AG04450 (cell line): ENCODE results near the gene CRLF3. TPM values are rescaled to one million over a fixed set of nuclear protein-coding genes. Genes with fewer than 3 reads are reported as not detected.
"Not testable (repeated sequence)": the region's sequence is repeated elsewhere in the genome, so short reads cannot be mapped to it uniquely, and the experiment has no call there.

ENCODE experiments used
- CTCF ChIA-PET: fragments of 300-600, 350-600 bp; formaldehyde crosslinking; extraction: SDS; loops from one replicate; lab custom pipeline; 2022; ENCODE audit warnings: antibody characterized with exemption, inconsistent platforms; lab: Charles Lee
- POLR2A ChIA-PET: fragments of 350-600 bp; formaldehyde crosslinking; extraction: SDS; loops from one replicate; lab custom pipeline; 2021; ENCODE audit warnings: antibody characterized with exemption, inconsistent platforms; lab: Yijun Ruan, JAX
- DNase-seq: peaks from one replicate; pipeline ENCODE4 v3.0.0-alpha.2; 2011; ENCODE audit warnings: low read depth, low spot score
- H3K27ac ChIP-seq: one replicate; pipeline ENCODE4 v1.5.1; 2012; ENCODE audit warnings: low read depth, low read length, control low read depth
- H3K27me3 ChIP-seq: one replicate; pipeline ENCODE4 v1.6.0; 2012; ENCODE audit warnings: low read length; ENCODE audit not compliant: control insufficient read depth, insufficient read depth
- H3K4me3 ChIP-seq: 2 replicates; pipeline ENCODE4 v1.5.1; 2011; ENCODE audit warnings: mild to moderate bottlenecking, low read depth, low read length, control low read depth
- H3K9me3 ChIP-seq: 2 replicates; pipeline ENCODE4 v1.5.1; 2012; ENCODE audit warnings: low read length; ENCODE audit not compliant: control insufficient read depth, insufficient read depth
- CTCF ChIP-seq: IDR thresholded peaks from 2 replicates; pipeline ENCODE4 v1.5.1; 2011; ENCODE audit warnings: low read depth, low read length, control low read depth, inconsistent platforms
- polyA plus RNA-seq: library from polyadenylated mRNA; depleted of rRNA; stranded (reverse); fragments of >200 nt; gene quantifications from 2 replicates; pipeline ENCODE4 v1.2.3, GENCODE V29; 2011

CRLF3 gene
- polyA plus RNA-seq, 1 experiment: 10.1 TPM

DNA sequence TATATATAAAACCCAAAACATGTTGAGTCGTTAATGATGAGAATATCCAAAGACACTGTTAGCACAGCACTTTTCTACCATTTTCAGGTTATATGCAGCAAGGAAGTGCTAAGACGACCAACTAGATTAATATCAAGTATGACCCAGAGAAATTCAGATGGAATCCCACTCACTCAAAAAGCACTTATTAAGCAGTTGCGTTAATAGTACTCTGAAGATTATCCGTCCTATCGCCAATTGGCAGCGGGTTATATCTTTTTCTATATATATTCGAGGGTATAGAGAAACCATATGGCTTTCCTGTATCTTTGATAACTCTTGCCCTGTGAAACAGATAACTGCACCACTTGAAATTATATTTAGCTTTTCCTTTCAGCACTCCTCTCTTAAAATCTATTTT, 1.1 kb downstream of the CRLF3 start:
- ChIA-PET CTCF (interaction anchor here (1.4 kb wide), 1 partner anchor 12 kb away, joined by 3 read pairs; no protein-coding TSS in a partner anchor), POLR2A (no interaction called here)
- DNase-seq: no peak
- Histone ChIP-seq H3K27me3 (no peaks in the 10 kb centered on the region), H3K27ac (no peak overlapping the region), H3K9me3 (no peaks in the 10 kb centered on the region), H3K4me3 (peak overlapping the region; percentile 90)
- no peak for TF ChIP-seq CTCF

DNA sequence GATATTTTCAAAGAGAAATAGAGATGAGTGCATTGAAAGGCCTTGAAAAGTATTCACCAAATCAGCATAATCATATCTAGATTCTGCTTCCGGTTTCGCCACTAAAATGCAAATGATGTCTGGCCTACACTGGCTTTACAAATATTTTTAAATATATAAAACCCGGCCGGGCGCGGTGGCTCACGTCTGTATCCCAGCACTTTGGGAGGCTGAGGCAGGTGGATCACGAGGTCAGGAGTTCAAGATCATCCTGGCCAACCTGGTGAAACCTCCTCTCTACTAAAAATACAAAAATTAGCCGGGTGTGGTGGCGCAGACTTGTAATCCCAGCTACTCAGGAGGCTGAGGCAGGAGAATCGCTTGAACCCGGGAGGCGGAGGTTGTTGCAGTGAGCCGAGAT, 1.6 kb downstream of the CRLF3 start:
- DNase-seq, H3K27me3 ChIP-seq, POLR2A ChIA-PET, H3K27ac ChIP-seq, H3K4me3 ChIP-seq, H3K9me3 ChIP-seq: not testable (repeated sequence)
- CTCF ChIA-PET: interaction anchor here (1.4 kb wide), 1 partner anchor 12 kb away, joined by 3 read pairs; no protein-coding TSS in a partner anchor

DNA sequence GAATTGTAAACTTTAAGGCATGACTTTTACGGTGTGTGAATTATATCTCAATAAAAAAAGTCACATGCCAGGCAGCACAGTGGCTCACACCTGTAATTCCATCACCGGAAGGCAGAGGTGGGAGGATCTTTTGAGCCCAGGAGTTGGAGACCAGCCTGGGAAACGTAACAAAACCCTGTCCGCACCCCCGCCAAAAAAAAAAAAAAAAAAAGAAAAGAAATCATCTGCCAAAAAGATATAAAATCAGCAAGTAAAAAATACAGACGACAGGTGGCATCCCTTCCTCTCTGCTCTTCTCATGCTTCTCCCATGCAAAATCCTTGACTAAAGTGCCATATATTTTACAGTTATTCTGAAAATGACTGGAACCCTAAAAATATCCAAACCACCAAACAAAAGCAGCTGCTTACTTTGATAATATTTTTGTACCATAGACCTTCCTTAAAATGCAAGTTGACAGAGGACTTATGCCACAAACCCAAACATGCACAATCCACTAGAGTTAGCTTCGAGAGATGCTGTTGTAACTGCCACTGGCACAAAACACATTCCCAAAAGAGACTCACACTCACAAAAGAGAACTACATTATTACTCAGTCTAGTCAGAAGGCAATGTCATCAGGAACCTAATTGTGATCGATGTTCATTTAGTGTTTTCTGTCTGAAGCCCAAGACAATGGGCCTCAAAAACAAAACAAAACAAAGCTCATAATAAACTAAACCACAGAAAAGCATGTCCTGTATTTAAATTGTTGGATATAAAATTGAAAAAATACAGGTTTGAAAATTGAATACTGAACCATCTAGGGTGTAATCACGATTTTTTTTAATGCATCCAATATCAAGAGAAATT, 2.4 kb downstream of the CRLF3 start:
- H3K27me3 ChIP-seq: no peaks in the 10 kb centered on the region
- DNase-seq: no peak
- TF ChIP-seq CTCF: no peak
- POLR2A ChIA-PET: no interaction called here
- no peak overlapping the region for H3K27ac ChIP-seq
- no peak overlapping the region for H3K4me3 ChIP-seq
- CTCF ChIA-PET: no interaction called here
- H3K9me3 ChIP-seq: no peaks in the 10 kb centered on the region

- Histone ChIP-seq H3K4me3 (no peak overlapping the region), H3K27ac (no peak overlapping the region), H3K9me3 (no peaks in the 10 kb centered on the region), H3K27me3 (no peaks in the 10 kb centered on the region)
- CTCF ChIA-PET: no interaction called here
- POLR2A ChIA-PET: no interaction called here
- TF ChIP-seq CTCF: no peak
- DNase-seq: no peak
Measured at GRCh38 chr17:30819971-30820705, 4.4 kb downstream of the CRLF3 start.

DNA sequence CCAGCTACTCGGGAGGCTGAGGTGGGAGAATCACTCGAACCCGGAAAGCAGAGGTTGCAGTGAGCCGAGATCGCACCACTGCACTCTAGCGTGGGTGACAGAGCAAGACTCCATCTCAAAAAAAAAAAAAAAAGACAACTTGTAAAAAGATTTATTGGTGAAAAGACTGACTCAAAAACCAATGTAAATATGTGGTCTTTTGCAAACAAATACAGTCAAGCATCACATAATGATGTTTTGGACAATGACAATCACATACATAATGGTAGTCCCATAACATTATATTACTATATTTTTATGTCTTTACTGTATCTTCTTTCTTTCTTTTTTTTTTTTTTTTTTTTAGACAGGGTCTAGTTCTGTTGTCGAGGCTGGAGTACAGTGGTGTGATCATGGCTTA, 8.3 kb downstream of the CRLF3 start:
- CTCF ChIA-PET: no interaction called here
- H3K27ac ChIP-seq: no peak overlapping the region
- POLR2A ChIA-PET: no interaction called here
- H3K4me3 ChIP-seq: no peak overlapping the region
- no peaks in the 10 kb centered on the region for H3K27me3 ChIP-seq
- H3K9me3 ChIP-seq: no peaks in the 10 kb centered on the region
- TF ChIP-seq CTCF: no peak
- DNase-seq: no peak

DNA sequence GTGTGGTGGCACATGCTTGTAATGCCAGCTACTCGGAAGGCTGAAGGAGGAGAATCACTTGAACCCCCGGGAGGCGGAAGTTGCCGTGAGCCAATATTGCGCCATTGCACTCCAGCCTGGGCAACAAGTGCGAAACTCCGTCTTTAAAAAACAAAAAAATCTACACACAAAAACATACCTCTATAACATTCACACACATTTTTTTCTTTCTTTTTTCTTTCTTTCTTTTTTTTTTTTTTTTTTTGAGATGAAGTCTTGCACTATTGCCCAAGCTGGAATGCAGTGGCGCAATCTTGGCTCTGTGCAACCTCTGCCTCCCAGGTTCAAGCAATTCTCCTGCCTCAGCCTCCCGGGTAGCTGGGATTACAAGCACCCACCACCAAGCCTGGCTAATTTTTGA, 9.6 kb downstream of the CRLF3 start:
- POLR2A ChIA-PET, H3K27me3 ChIP-seq, H3K9me3 ChIP-seq, DNase-seq, H3K4me3 ChIP-seq, H3K27ac ChIP-seq: not testable (repeated sequence)
- CTCF ChIA-PET: interaction anchor here (0.6 kb wide), 2 partner anchors 10 to 17 kb away, joined by 3 read pairs; no protein-coding TSS in a partner anchor

DNA sequence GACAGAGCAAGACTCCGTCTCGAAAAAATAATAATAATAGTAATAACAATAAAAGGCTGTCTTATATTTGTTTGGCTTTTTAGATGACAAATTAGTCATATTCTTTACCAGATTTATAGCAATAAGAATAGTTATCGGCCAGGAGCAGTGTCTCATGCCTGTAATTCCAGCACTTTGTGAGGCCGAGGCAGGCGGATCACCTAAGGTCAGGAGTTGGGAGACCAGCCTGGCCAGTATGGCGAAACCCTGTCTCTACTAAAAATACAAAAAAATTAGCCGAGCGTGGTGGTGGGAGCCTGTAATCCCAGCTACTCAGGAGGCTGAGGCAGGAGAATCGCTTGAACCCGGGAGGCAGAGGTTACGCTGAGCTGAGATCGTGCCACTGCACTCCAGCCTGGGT, 10.3 kb downstream of the CRLF3 start:
- POLR2A ChIA-PET, H3K9me3 ChIP-seq, H3K4me3 ChIP-seq, H3K27me3 ChIP-seq, DNase-seq, H3K27ac ChIP-seq: not testable (repeated sequence)
- CTCF ChIA-PET: interaction anchor here (0.6 kb wide), 1 partner anchor 17 kb away, joined by 3 read pairs; no protein-coding TSS in a partner anchor
